GM12865 (cell line): ENCODE measurements around the gene ATP9A.
"Not testable (repeated sequence)": the region's sequence is repeated elsewhere in the genome, so short reads cannot be mapped to it uniquely, and the experiment has no call there.

Source experiments
- DNase-seq: peaks from one replicate; pipeline ENCODE4 v3.0.0; 2010; ENCODE audit warnings: low read depth
- H3K4me3 ChIP-seq: 2 replicates; pipeline ENCODE4 v1.5.1; 2011; ENCODE audit warnings: mild to moderate bottlenecking, low read depth, low read length, control low read depth
- TF ChIP-seq, protein P1 (sequence below): IDR thresholded peaks from 2 replicates; pipeline ENCODE4 v1.5.1; 2011; ENCODE audit warnings: low read length, control low read depth, low read depth, inconsistent platforms; ENCODE audit not compliant: insufficient read depth; ENCODE audit errors: missing control alignments

The ATP9A gene

DNA sequence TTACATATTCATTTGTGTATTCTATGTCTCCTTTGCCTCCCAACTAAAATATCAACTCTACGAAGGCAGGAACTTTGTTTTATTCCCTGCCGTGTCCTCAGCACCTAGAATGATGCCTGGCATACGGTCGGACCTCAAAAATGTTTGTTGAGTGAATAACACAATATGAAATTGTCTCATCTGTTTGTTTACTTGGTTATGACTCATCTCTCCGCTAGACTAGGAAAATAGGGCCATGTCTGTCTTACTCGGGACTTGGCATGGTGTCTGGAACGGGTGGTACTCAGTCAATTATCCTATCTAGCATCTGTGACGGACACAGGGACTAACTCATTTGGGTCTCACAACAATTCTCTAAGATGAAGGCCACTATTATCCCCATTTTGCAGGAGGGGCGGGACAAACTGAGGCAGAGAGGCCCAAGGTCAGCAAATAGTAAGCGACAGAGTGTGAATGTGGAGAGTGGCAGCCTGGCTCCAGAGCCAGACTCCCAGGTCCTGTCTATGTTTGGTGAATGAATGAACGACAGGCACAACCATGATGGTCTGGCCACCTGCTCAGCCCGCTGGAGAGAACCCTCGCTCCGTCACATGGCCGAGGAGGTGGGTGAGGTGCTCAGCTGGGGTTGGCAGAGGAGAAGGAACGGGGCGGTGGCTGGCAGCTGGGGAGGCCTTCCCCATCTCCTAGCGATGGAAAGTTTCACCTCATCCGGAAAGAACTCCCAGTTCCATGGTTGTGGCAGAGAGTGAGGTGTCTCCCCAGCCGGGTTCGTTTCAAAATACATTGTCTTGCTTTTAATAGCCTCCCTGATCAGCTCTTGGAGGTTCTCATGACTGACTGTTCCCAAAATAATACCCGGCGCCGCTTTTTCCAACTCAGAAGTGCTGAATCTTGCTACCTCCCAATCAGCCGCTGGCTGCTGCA lies 198.1 kb downstream of the ATP9A start:
- TF ChIP-seq, protein P1, sequence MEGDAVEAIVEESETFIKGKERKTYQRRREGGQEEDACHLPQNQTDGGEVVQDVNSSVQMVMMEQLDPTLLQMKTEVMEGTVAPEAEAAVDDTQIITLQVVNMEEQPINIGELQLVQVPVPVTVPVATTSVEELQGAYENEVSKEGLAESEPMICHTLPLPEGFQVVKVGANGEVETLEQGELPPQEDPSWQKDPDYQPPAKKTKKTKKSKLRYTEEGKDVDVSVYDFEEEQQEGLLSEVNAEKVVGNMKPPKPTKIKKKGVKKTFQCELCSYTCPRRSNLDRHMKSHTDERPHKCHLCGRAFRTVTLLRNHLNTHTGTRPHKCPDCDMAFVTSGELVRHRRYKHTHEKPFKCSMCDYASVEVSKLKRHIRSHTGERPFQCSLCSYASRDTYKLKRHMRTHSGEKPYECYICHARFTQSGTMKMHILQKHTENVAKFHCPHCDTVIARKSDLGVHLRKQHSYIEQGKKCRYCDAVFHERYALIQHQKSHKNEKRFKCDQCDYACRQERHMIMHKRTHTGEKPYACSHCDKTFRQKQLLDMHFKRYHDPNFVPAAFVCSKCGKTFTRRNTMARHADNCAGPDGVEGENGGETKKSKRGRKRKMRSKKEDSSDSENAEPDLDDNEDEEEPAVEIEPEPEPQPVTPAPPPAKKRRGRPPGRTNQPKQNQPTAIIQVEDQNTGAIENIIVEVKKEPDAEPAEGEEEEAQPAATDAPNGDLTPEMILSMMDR, result no peak
- no peak overlapping the region for H3K4me3 ChIP-seq
- DNase-seq, result no peak

DNA sequence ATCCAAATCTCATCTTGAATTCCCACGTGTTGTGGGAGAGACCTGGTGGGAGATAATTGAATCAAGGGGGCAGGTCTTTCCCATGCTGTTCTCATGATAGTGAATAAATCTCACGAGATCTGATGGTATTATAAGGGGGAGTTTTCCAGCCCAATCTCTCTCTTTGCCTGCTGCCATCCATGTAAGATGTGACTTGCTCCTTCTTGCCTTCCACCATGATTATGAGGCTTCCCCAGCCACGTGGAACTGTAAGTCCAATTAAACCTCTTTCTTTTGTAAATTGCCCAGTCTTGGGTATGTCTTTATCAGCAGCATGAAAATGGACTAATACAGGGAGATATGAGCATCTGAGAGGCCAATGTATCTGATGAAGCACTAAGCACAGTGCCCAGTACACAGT lies 199.7 kb downstream of the ATP9A start:
- H3K4me3 ChIP-seq, DNase-seq: not testable (repeated sequence)

DNA sequence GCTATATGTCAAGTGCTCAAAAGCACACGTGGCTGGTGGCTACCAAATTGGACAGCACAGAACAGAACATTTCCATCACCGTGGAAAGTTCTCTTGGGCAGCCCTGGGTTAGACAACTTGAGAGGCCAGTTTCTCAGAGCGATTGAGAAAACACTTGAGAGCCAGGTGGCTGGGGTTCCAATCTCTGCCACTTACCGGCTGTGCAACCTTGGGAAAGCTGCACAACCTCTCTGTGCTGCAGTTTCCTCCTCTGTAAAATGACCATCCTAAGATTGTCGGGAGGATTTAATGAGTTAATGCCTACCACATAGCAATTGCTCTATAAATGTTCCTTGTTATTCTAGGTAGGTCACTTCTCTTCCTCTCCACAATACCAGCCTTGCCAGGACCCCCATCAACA lies 200.6 kb downstream of the ATP9A start:
- TF ChIP-seq, protein P1, result no peak
- no peak overlapping the region for H3K4me3 ChIP-seq
- no peak for DNase-seq

DNA sequence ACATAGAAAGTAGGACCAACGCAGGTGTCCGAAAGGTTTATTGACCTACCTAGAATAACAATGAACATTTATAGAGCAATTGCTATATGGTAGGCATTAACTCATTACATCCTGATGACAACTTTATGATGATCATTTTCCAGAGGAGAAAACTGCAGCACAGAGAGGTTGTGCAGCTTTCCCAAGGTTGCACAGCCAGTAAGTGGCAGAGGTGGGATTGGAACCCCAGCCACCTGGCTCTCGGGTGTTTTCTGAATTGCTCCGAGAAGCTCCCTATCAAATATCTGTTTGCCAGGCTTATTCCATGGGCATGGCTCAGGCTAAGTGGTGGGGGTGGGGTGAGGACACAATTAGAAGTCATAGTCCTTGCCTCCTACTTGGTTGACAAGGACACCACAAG lies 201.6 kb downstream of the ATP9A start:
- TF ChIP-seq, protein P1, result no peak
- no peak overlapping the region for H3K4me3 ChIP-seq
- no peak for DNase-seq

DNA sequence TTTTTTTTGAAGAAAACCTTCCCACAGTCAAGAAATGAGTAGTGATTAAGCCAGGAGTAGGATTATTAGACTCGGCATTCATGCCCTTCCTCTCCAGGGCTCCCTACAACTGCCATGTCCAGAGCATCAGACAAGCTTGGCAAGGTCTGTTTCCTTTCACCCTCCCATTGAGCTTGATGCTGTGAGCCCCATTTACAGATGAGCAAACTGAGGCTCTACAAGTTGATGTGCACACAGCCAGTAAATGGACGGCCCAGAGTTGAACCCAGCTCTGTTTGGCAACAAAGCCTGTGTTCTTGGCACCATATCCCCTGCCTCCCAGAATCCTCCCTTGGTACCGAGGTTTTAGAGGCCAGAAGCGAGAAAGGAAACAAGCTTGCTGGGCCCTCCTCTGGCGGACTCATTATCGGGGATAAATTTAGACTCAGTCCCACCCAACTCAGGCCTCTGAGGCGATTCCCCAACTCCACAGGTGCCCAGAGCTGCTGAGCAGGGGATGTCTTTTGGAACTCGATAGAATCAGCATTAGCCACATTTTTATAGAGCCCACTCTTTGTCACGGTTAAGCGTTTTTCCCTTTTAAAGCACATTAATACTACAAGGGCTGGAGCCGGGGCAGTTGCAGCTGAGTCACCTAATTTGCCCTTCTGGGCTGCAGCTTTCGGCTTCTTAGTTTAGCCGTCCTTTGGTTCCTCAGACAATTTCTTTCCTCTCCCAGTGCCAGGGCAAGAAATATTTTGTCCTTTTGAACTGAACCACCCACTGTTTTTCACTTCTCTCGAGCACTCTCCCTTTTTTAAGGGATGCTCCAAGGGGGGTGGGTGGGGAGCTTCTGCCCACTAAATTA lies 202.7 kb downstream of the ATP9A start:
- TF ChIP-seq, protein P1, result no peak
- H3K4me3 ChIP-seq, result no peak overlapping the region
- DNase-seq, result no peak

DNA sequence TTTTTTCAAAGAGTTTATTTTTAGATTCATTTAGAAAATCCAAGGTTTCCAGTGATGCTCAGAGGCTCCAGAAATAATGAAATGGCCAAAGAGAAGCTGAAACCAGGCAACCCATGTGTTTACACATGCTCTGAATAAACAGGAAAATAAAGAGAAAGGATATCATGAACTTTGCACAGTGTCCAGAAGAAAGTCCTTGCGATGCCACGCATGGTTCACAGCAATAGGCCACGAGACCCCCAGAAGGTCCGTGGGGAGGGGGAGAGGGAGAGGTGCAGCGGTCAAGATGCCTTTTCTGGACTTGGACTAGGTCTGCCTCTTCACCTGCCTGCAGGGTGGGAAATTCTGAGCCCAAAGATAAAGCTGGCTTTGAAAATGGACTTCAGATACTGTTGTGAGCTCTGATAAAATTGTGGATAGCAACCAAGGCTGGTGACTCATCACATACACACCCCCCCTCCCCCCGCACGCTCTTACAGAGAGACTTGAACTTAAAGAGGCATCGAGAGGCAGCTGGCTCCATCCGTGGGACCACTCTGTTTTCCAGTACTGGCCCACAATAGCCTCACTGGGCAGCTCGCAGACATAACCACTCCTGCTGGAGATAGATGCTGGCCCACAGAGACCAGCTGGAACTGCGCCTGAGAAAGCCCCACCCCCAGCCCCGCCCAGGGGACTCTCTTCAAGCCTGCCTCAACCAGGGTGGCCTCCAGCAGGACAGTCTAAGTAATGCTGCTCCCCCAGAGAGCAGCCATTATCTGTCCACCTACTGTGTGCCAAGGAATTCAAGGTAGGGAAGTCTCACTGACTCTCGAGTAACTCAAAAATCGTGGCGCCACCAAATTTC lies 204.5 kb downstream of the ATP9A start:
- peak; percentile 14 for DNase-seq
- no peak overlapping the region for H3K4me3 ChIP-seq
- TF ChIP-seq, protein P1, result no peak

DNA sequence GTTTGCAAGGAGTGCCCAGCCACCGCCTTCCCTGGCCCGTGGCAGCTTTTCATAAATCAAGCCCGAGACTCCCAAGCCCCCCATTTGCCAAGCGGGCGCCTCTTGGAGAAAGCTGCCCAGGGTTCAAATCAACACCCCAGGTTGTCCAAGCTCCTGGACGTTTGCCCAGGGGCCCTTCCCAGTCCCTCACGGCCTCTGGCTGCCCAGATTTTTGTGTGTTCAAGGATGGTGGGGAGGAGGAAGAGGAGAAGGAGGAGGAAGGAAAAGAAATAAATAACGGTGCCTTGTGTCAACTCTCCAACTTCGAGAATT lies 205.1 kb downstream of the ATP9A start:
- H3K4me3 ChIP-seq, result no peak overlapping the region
- DNase-seq, result no peak
- TF ChIP-seq, protein P1, result no peak
